PFSK-1 (cell line): Measurements from ENCODE around the gene TOGARAM1.

Experiments
- FOXP2 ChIP-seq: optimal IDR thresholded peaks from 2 replicates; pipeline ENCODE3; 2011; ENCODE audit warnings: borderline replicate concordance, control low read depth, inconsistent platforms; ENCODE audit not compliant: insufficient read depth; ENCODE audit errors: extremely low read length, extremely low read depth
- POLR2AphosphoS5 ChIP-seq: IDR thresholded peaks from 2 replicates; pipeline ENCODE4 v1.6.1; 2012; ENCODE audit warnings: low read depth, mild to moderate bottlenecking, control low read depth, low read length, moderate library complexity
- SIN3A ChIP-seq: IDR thresholded peaks from 2 replicates; pipeline ENCODE4 v1.6.1; 2012; ENCODE audit warnings: mild to moderate bottlenecking, low read length, moderate library complexity, borderline replicate concordance; ENCODE audit not compliant: insufficient read depth
- TAF1 ChIP-seq: IDR thresholded peaks from 2 replicates; pipeline ENCODE4 v1.6.1; 2012; ENCODE audit warnings: low read length, control low read depth, borderline replicate concordance; ENCODE audit not compliant: insufficient read depth
- TF ChIP-seq, protein P1 (sequence below), 2 experiments: IDR thresholded peaks; 2 replicates each; pipeline versions ENCODE4 v1.6.1 to v1.8.0; 2011 to 2012; ENCODE audit warnings: low read depth in 2 of 2, low read length in 2 of 2, control low read depth in 1 of 2, inconsistent platforms in 1 of 2, mild to moderate bottlenecking in 1 of 2, moderate library complexity in 1 of 2; ENCODE audit not compliant: insufficient read depth in 1 of 2

DNA sequence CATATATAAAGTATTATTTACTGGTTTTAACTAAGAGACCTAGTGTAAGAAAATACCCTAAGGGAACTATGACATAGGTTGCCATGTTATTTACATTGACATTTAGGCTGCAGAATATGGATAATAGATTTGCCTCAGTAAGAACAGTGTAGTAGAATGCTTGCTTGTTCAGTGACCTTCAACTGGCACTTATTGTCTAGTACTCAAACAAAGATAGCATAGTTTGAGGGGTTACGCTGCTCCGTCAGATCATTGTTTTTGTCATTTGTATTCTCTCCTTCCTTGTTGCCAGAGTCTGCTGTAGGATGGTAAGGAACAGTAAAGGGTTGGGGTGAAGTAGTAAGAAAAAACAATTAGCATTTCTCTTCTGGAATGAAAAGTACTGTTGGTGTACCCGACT, 33.2 kb downstream of the TOGARAM1 start:
- TF ChIP-seq TAF1 (no peak), POLR2AphosphoS5 (no peak), FOXP2 (no peak), SIN3A (no peak)
- TF ChIP-seq, protein P1, sequence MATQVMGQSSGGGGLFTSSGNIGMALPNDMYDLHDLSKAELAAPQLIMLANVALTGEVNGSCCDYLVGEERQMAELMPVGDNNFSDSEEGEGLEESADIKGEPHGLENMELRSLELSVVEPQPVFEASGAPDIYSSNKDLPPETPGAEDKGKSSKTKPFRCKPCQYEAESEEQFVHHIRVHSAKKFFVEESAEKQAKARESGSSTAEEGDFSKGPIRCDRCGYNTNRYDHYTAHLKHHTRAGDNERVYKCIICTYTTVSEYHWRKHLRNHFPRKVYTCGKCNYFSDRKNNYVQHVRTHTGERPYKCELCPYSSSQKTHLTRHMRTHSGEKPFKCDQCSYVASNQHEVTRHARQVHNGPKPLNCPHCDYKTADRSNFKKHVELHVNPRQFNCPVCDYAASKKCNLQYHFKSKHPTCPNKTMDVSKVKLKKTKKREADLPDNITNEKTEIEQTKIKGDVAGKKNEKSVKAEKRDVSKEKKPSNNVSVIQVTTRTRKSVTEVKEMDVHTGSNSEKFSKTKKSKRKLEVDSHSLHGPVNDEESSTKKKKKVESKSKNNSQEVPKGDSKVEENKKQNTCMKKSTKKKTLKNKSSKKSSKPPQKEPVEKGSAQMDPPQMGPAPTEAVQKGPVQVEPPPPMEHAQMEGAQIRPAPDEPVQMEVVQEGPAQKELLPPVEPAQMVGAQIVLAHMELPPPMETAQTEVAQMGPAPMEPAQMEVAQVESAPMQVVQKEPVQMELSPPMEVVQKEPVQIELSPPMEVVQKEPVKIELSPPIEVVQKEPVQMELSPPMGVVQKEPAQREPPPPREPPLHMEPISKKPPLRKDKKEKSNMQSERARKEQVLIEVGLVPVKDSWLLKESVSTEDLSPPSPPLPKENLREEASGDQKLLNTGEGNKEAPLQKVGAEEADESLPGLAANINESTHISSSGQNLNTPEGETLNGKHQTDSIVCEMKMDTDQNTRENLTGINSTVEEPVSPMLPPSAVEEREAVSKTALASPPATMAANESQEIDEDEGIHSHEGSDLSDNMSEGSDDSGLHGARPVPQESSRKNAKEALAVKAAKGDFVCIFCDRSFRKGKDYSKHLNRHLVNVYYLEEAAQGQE (IDR thresholded peaks at IDR 0.05; ENCODE audit: insufficient read depth in 1 of 2, low read depth in 2 of 2, low read length in 2 of 2): no peak
